SK-N-SH (cell line): ENCODE results near the gene TET2. TPM values are rescaled to one million over a fixed set of nuclear protein-coding genes. Genes with fewer than 3 reads are reported as not detected.

Experiments
- CTCF ChIA-PET: fragments of 300-600, 350-600 bp; formaldehyde crosslinking; extraction: SDS; loops from one replicate; lab custom pipeline; 2021; lab: Yijun Ruan, JAX
- POLR2A ChIA-PET: fragments of 350-600 bp; sonication (Branson Sonifier 250); formaldehyde crosslinking; extraction: SDS; loops from one replicate; lab custom pipeline; 2020; ENCODE audit warnings: antibody characterized with exemption, inconsistent platforms; lab: Yijun Ruan, JAX
- DNase-seq: peaks from one replicate; pipeline ENCODE4 v3.0.0; 2012
- H2AFZ ChIP-seq: fragments of 200-600 bp; sonication (generic); 2 replicates; pipeline ENCODE4 v1.8.1; 2016; ENCODE audit warnings: antibody characterized with exemption, mild to moderate bottlenecking, low read depth
- H3F3A ChIP-seq: fragments of 200-600 bp; sonication (generic); replicated peaks from 2 replicates; pipeline ENCODE3; 2016; ENCODE audit warnings: antibody characterized with exemption, mild to moderate bottlenecking; ENCODE audit not compliant: insufficient read depth
- H3K27ac ChIP-seq, 2 experiments: fragments of 200-500 bp in 1 of 2; fragments of 200-600 bp in 1 of 2; sonication (Bioruptor generic) in 1 of 2; sonication (generic), shearing (Covaris generic) in 1 of 2; 2 replicates each; pipeline versions ENCODE4 v1.5.1 to v1.6.1; 2014 to 2016; ENCODE audit warnings: low read depth in 2 of 2, inconsistent platforms in 1 of 2, low read length in 1 of 2, mild to moderate bottlenecking in 1 of 2, mixed read lengths in 1 of 2
- H3K27me3 ChIP-seq: fragments of 200-600 bp; sonication (generic), shearing (Covaris generic); 2 replicates; pipeline ENCODE4 v1.6.1; 2016; ENCODE audit warnings: mixed run types; ENCODE audit not compliant: insufficient read depth
- H3K36me3 ChIP-seq, 2 experiments: fragments of 200-500 bp in 1 of 2; fragments of 200-600 bp in 1 of 2; sonication (Bioruptor generic) in 1 of 2; sonication (generic) in 1 of 2; replicated peaks in 1 of 2; 2 replicates each; pipeline versions ENCODE3 to v1.5.1; 2014 to 2016; ENCODE audit warnings: low read length in 1 of 2, mild to moderate bottlenecking in 1 of 2; ENCODE audit not compliant: insufficient read depth in 2 of 2, control insufficient read depth in 1 of 2
- H3K4me1 ChIP-seq, 2 experiments: fragments of 200-500 bp in 1 of 2; fragments of 200-600 bp in 1 of 2; sonication (Bioruptor generic) in 1 of 2; sonication (generic), shearing (Covaris generic) in 1 of 2; 2 replicates each; pipeline versions ENCODE4 v1.5.1 to v1.6.1; 2014 to 2016; ENCODE audit warnings: low read depth in 1 of 2, low read length in 1 of 2, mixed run types in 1 of 2; ENCODE audit not compliant: insufficient read depth in 2 of 2, control insufficient read depth in 1 of 2
- H3K4me2 ChIP-seq: fragments of 200-600 bp; sonication (generic), shearing (Covaris generic); 2 replicates; pipeline ENCODE4 v1.6.1; 2017; ENCODE audit warnings: mixed run types
- H3K4me3 ChIP-seq, 2 experiments: fragments of 200-500 bp in 1 of 2; fragments of 200-600 bp in 1 of 2; sonication (Bioruptor generic) in 1 of 2; sonication (generic), shearing (Covaris generic) in 1 of 2; 2 replicates each; pipeline versions ENCODE4 v1.5.1 to v1.8.1; 2014 to 2016; ENCODE audit warnings: low read depth in 2 of 2, inconsistent platforms in 1 of 2, low read length in 1 of 2, mild to moderate bottlenecking in 1 of 2, mixed read lengths in 1 of 2, moderate library complexity in 1 of 2
- H3K79me2 ChIP-seq: fragments of 200-600 bp; sonication (generic); 2 replicates; pipeline ENCODE4 v1.8.1; 2017; ENCODE audit warnings: mild to moderate bottlenecking; ENCODE audit not compliant: insufficient read depth
- H3K9ac ChIP-seq: fragments of 200-600 bp; sonication (generic); 2 replicates; pipeline ENCODE4 v1.6.1; 2017; ENCODE audit warnings: mixed run types
- H3K9me2 ChIP-seq: fragments of 200-600 bp; sonication (generic); 2 replicates; pipeline ENCODE4 v1.6.1; 2017; ENCODE audit warnings: mixed run types
- H3K9me3 ChIP-seq: fragments of 200-600 bp; sonication (generic); 2 replicates; pipeline ENCODE4 v1.6.1; 2017; ENCODE audit warnings: mixed run types, mild to moderate bottlenecking, moderate library complexity
- H4K20me1 ChIP-seq: fragments of 200-600 bp; sonication (generic); 2 replicates; pipeline ENCODE4 v1.6.1; 2017; ENCODE audit warnings: mild to moderate bottlenecking, mixed run types; ENCODE audit not compliant: insufficient read depth
- CHD2 ChIP-seq: fragments of 150-350 bp; IDR thresholded peaks from 2 replicates; pipeline ENCODE4 v1.6.1; 2018; ENCODE audit warnings: low read length; ENCODE audit not compliant: partially characterized antibody
- EP300 ChIP-seq, 2 experiments: IDR thresholded peaks; 2 replicates each; pipeline versions ENCODE4 v1.4.0 to v1.6.1; 2012; ENCODE audit warnings: borderline replicate concordance in 1 of 2, low read depth in 1 of 2, low read length in 1 of 2
- FOXM1 ChIP-seq: IDR thresholded peaks from 2 replicates; pipeline ENCODE4 v1.4.0; 2012; ENCODE audit warnings: low read depth, mild to moderate bottlenecking
- MAX ChIP-seq: IDR thresholded peaks from 2 replicates; pipeline ENCODE4 v1.4.0; 2012; ENCODE audit warnings: low read depth
- RAD21 ChIP-seq: IDR thresholded peaks from 2 replicates; pipeline ENCODE4 v1.6.1; 2012; ENCODE audit warnings: mild to moderate bottlenecking, low read length
- REST ChIP-seq: IDR thresholded peaks from 2 replicates; pipeline ENCODE4 v1.6.1; 2012; ENCODE audit warnings: mild to moderate bottlenecking, low read depth, low read length, moderate library complexity
- TCF12 ChIP-seq: IDR thresholded peaks from 2 replicates; pipeline ENCODE4 v1.4.0; 2012
- USF2 ChIP-seq: fragments of 150-350 bp; IDR thresholded peaks from 2 replicates; pipeline ENCODE4 v1.6.1; 2017; ENCODE audit warnings: antibody characterized with exemption, low read length, low read depth, borderline replicate concordance
- whole genome bisulfite sequencing: methylation state at CpG from one replicate; pipeline ENCODE4 v1.1.6; 2017; ENCODE audit warnings: low lambda C conversion rate; 5-methylcytosine and 5-hydroxymethylcytosine counted together
- polyA plus RNA-seq, 3 experiments: library from polyadenylated mRNA; depleted of rRNA; stranded (reverse); fragments of >200 nt; gene quantifications; 2 replicates each; pipeline ENCODE4 v1.2.3, GENCODE V29; 2012

TET2 gene
- polyA plus RNA-seq, 1 of the 3 experiments (the other 2 are of a cell fraction), result 3.5 TPM

GRCh38 chr4:105273230-105273629 lies 126.6 kb downstream of the TET2 start:
- Histone ChIP-seq H3K4me2 (no peak overlapping the region), H3K4me3 (no peak overlapping the region), H3K9ac (no peak overlapping the region), H3K27ac (no peak overlapping the region), H2AFZ (no peak overlapping the region), H3K27me3 (no peaks in the 10 kb centered on the region), H3K4me1 (0 out of 4 replicates have a peak, but pooled peaks cover 0 to 3% of the 10 kb centered on the region in 2 experiments), H3K36me3 (peaks cover 68 to 79% of the 10 kb centered on the region in 2 experiments), H3K79me2 (no peaks in the 10 kb centered on the region), H3K9me3 (no peaks in the 10 kb centered on the region), H4K20me1 (no peaks in the 10 kb centered on the region), H3F3A (no peaks in the 10 kb centered on the region), H3K9me2 (no peaks in the 10 kb centered on the region)
- WGBS, result 100% methylated on average over 1 of the region's 1 CpG
- POLR2A ChIA-PET, result no interaction called here
- TF ChIP-seq EP300 (IDR thresholded peaks at IDR 0.05; ENCODE audit: borderline replicate concordance in 1 of 2, low read depth in 1 of 2, low read length in 1 of 2), result no peak
- TF ChIP-seq FOXM1, result no peak
- no peak for TF ChIP-seq MAX
- TF ChIP-seq USF2, result no peak
- CTCF ChIA-PET, result interaction anchor here (1.0 to 1.6 kb wide), 3 partner anchors 15 to 201 kb away, joined by 3 to 4 read pairs (median 4); partner anchors contain the start of gene PPA2
- DNase-seq, result no peak

GRCh38 chr4:105274090-105274489 lies 127.4 kb downstream of the TET2 start:
- Histone ChIP-seq H3K79me2 (no peaks in the 10 kb centered on the region), H2AFZ (no peak overlapping the region), H3K4me2 (no peak overlapping the region), H3F3A (peaks cover 6% of the 10 kb centered on the region), H3K4me3 (no peak overlapping the region), H3K9me3 (no peaks in the 10 kb centered on the region), H3K27ac (no peak overlapping the region), H3K9ac (no peak overlapping the region), H3K27me3 (no peaks in the 10 kb centered on the region), H3K36me3 (peaks cover 60 to 77% of the 10 kb centered on the region in 2 experiments), H3K4me1 (0 out of 4 replicates have a peak, but pooled peaks cover 0 to 3% of the 10 kb centered on the region in 2 experiments), H3K9me2 (no peaks in the 10 kb centered on the region), H4K20me1 (no peaks in the 10 kb centered on the region)
- 95% methylated on average over 2 of the region's 2 CpGs for WGBS
- ChIA-PET CTCF (interaction anchor here (1.2 to 1.6 kb wide), 2 partner anchors 16 to 200 kb away, joined by 4 read pairs; partner anchors contain the start of gene PPA2), POLR2A (no interaction called here)
- TF ChIP-seq REST (no peak), FOXM1 (no peak), CHD2 (no peak), RAD21 (no peak), TCF12 (no peak)
- DNase-seq, result no peak
